G401 (cell line): Measurements from ENCODE around the gene PGA3. TPM values are rescaled to one million over a fixed set of nuclear protein-coding genes. Genes with fewer than 3 reads are reported as not detected.
"Not testable (repeated sequence)": the region's sequence is repeated elsewhere in the genome, so short reads cannot be mapped to it uniquely, and the experiment has no call there.

Source experiments
- DNase-seq: peaks from one replicate; pipeline ENCODE4 v3.0.0-alpha.2; 2015; ENCODE audit warnings: low spot score
- in situ Hi-C: cut with HindIII; loops from 2 replicates; pipeline ENCODE4 v1.10.0; 2016; ENCODE audit warnings: low sequenced_read_pairs, mixed read lengths
- total RNA-seq: library from RNA; depleted of rRNA; stranded (reverse); fragments of >200 nt; shearing (Covaris generic); gene quantifications from 2 replicates; pipeline ENCODE4 v1.2.3, GENCODE V29; 2014; rRNA removed

PGA3 gene
- total RNA-seq = not detected in 2 replicates

- DNase-seq, in situ Hi-C loops: not testable (repeated sequence)
Measured at GRCh38 chr11:61202950-61203746, at the start of gene PGA3. PGA3 (plus strand) TSS chr11:61203515; CDS start chr11:61203565, 50 bp downstream.

- in situ Hi-C loops = no loop called here
- DNase-seq = no peak
Measured at GRCh38 chr11:61153593-61154095, 49.7 kb upstream of the PGA3 start.

- DNase-seq = no peak
- in situ Hi-C loops = no loop called here
Measured at GRCh38 chr11:61154528-61154927, 48.8 kb upstream of the PGA3 start.

- DNase-seq = no peak
- in situ Hi-C loops = no loop called here
Measured at GRCh38 chr11:61155312-61155711, 48.0 kb upstream of the PGA3 start.

DNA sequence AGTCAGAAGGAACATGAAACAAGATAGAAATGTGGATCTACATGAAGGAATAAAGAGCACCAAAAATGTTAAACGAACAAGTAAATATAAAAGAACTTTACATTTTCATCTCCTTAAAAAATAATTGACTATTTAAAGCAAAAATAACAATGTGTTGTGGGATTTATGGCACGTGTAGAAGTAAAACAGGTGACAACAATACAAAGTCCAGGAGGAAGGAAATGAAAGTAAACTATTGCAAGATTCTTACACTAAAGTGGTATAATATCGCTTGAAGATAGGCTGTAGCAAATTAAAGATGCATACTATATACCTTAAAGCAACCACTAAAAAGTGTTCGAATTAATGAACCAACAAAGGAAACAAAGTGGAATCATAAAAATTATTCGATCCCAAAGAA is 47.6 kb upstream of the PGA3 start:
- no peak for DNase-seq
- in situ Hi-C loops = no loop called here

GRCh38 chr11:61157743-61158142 is 45.6 kb upstream of the PGA3 start:
- in situ Hi-C loops = no loop called here
- DNase-seq = no peak

DNA sequence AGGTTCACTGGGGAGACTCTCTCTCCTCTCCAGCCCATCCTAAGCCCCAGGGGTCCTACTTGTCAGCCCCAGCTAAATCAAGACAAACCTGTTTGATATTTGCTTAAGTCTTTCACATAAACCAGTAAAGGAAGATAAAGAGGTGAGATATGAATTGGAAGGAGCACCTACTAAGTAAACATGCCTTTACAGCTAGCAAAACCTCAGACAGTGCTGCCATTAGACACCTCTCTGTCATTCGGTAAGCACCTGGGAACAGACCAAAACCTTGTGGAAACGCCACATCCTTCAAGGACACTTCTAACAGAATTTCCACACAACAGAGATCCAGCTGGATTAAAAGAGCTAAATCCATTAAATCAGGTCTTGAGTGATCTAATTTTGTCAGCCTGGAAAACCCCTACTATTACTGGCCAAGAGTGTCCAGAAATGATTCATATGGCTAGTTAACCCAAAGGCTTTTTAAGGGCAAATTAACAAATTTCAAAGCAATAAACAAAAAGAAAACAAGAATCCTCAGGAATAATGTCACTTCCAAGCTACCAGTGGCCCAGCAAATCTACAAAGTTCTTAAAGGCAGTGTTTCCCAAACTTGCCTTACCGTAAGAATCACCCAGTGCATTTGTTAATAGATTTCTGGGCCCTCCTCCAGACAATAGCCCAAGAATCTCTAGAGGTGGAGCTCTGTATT is 44.5 kb upstream of the PGA3 start:
- in situ Hi-C loops = no loop called here
- peak; percentile 15 for DNase-seq

GRCh38 chr11:61160487-61161189 is 42.7 kb upstream of the PGA3 start:
- in situ Hi-C loops = no loop called here
- DNase-seq = peak; percentile 61

DNA sequence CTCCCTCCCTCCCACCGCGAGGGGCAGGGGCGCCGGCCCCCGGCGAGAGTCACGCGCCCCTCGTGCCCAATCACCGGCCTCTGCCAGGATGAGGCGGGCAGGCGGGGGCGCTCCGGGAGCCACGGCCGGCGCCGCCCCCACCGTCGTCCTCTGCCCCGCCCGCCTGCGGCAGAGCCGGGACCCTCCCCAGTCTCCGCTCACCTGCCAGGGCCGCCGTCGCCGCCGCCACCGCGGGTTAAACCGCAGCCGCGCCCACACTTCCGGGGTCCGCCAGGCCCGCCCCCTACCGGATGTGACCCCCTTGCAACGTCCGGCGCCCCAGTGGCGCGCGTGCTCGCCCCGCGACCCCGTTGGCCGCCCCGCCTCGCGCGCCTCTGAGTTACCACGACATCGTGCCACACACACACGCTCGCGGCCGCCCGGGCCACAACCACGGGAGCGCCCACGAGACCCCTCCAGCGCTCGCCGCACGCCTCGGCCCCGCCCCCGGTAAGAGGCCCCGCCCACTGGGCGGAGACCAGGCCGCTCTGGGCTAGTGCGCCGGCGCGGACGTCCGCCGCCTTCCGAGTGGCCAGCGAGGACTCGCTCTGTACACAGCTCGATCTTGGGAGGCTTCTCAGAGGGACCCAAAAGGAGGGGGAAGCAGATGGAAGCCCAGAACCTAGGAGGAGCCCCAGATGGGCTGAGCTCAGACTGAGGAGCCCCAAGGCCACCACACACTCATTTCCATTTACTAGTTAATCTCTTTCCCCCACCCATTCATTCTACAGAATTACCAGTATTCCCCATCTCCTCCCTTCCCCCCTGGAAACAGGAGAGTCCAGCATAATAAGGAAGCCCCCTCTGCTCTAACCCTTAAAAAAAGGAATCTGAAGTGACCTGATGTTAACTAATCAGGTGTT is 41.9 kb upstream of the PGA3 start, which contains the start of gene VPS37C:
Gene VPS37C (minus strand): TSS at position 237 of the 902 bp plus-strand sequence. CDS start 22,597 bp downstream, outside the sequence.
- DNase-seq = peak; percentile 90
- in situ Hi-C loops = no loop called here

DNA sequence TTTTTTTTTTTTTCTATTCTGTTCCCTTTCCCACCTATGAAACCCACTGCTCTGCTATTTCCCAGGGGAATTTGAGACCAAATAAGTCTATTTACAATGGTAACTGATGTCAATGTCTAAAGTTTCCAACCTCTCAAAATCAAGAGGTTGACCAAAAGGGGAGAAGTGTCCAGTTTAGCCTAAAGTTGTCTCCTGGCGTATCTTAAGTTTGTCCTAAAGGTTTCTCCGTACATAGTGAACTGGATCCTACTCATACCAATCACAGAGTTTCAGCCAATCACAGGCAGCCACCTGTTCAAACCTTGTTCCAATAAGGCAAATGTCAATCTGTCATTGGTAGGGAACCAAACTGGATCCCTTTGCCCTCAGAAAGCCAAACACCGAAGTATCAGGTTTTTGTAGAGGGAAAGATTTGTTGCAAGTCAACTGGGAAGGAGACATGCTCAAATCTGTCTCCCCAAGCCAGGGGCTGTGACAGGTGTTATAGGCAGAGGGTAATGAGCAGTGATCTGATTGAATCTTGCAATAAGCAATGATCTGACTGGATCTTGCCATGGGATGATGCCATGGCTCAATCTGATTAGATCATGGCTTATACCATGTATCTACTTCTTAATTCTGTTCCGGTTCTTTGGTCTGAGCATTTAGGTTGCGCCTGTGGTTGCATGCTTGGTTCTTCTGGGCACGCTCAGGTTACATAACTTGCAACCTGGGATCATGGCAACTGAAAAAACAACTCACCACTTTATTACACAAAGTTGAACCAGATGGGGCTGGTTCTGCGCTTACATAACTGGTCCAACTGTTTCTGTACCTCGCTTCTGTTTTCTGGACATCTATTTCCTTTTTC is 41.0 kb upstream of the PGA3 start:
- DNase-seq = peak; percentile 86
- in situ Hi-C loops = no loop called here

- in situ Hi-C loops = no loop called here
- DNase-seq = no peak
Measured at GRCh38 chr11:61163021-61163420, 40.3 kb upstream of the PGA3 start.

DNA sequence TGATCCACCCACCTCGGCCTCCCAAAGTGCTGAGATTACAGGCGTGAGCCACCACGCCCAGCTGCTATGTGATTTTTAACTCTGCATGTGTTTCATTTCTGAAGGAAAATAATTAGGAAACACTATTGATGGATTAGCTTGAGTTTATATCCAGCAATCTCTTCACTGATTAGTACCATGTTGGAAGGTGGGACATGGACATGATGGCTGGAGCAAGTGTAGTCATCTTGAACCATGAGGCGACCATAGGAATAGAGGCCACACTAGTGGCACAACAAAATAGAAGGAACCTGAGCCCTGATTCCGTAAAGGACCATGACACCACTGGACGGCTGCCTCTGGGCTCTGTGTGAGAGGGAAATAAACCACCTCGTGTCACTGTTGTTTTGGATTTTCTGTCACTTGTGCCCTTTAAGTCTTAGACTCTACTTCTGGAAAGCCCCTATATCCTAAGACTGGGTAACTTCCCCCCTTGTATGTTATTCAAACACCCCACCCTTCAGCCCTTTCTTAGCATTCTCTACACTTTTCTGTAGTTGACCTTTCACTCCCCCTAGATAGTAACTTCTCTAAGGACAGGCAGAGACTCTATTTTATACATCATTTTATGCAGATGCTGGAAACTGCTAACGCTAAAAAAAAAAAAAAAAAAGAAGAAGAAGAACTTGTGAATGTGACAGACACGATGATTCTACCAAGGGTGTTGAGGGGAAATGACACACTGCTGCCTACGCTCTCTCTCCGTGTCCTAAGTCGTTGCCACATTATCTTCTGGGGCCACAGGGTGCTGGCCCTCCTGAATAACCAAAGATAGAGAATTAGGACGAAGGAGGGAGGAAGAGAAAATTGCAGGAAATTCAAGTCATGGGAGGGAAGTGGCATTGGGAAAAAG is 39.4 kb upstream of the PGA3 start:
- DNase-seq = no peak
- in situ Hi-C loops = no loop called here

GRCh38 chr11:61164606-61165424 is 38.5 kb upstream of the PGA3 start:
- DNase-seq = no peak
- in situ Hi-C loops = no loop called here

DNA sequence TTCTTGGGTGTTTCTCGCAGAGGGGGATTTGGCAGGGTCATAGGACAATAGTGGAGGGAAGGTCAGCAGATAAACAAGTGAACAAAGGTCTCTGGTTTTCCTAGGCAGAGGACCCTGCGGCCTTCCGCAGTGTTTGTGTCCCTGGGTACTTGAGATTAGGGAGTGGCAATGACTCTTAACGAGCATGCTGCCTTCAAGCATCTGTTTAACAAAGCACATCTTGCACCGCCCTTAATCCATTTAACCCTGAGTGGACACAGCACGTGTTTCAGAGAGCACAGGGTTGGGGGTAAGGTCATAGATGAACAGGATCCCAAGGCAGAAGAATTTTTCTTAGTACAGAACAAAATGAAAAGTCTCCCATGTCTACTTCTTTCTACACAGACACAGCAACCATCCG is 37.5 kb upstream of the PGA3 start:
- DNase-seq, in situ Hi-C loops: not testable (repeated sequence)

DNA sequence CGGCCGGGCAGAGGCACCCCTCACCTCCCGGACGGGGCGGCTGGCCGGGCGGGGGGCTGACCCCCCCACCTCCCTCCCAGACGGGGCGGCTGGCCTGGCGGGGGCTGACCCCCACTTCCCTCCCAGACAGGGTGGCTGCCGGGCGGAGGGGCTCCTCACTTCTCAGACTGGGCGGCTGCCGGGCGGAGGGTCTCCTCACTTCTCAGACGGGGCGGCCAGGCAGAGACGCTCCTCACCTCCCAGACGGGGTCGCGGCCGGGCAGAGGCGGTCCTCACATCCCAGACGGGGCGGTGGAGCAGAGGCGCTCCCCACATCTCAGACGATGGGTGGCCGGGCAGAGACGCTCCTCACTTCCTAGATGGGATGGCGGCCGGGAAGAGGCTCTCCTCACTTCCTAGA is 37.0 kb upstream of the PGA3 start:
- DNase-seq, in situ Hi-C loops: not testable (repeated sequence)

GRCh38 chr11:61168042-61168688 is 35.1 kb upstream of the PGA3 start:
- in situ Hi-C loops = no loop called here

More at GRCh38 chr11:61168042-61168688, 35.1 kb upstream of the PGA3 start:
- no peak for DNase-seq
